ENCODE data around the gene AHDC1.

AHDC1 gene

DNA sequence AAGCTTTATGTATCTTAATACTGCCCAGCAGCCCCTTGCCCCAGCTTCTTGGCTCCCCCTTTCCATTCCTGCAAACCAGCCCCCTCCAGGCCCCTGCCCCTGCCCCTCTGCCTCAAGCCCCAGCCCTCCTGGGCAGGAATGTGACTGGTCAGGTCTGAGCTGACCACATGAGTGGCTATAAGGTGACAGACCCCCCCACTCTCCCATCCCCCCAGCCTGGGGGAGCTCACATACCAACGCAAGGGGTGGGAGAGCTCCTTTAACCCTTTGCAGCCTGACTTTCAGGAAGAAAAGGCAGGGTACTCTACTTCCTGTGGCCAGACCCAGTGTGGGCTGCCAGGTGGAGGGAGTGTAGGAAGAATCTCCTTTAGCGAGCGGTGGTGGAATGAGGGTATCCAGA lies 33.2 kb downstream of the AHDC1 start:
- H3K27me3 ChIP-seq (ENCODE audit: control insufficient read depth, insufficient read depth, low read length) = no peaks in the 10 kb centered on the region
- H3K9me3 ChIP-seq (replicated peaks; ENCODE audit: low read length) = no peaks in the 10 kb centered on the region
- no peaks in the 10 kb centered on the region for H3K36me3 ChIP-seq (ENCODE audit: insufficient read depth, low read length)
- peaks cover 84% of the 10 kb centered on the region for H3K4me1 ChIP-seq (ENCODE audit: control insufficient read depth, insufficient read depth, low read length)
- no peak overlapping the region for H3K9ac ChIP-seq (ENCODE audit: low read depth, low read length)
- H3K4me3 ChIP-seq (ENCODE audit: low read length) = no peak overlapping the region
- no peak overlapping the region for H3K4me2 ChIP-seq (ENCODE audit: low read length)

DNA sequence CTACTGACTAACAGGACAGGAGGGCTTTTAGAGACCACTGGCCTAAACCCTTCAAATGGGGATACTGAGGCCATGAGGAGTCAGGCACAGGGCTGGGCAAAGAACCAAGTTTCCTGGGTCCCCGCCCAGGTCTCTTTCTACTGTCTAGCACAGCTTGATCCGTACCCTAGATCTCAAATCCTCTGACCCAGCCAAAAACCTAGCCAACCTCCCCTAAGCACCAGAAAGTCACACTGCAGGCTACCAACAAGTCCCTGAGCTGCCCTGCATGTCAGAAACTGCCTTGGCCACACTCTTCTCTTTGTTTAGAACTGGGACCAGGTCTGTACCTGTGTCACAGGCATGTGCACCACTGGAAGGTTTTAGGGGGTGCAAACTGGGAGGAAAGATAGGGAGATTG lies 33.6 kb downstream of the AHDC1 start:
- Histone ChIP-seq H3K4me2 (ENCODE audit: low read length) (no peak overlapping the region), H3K27me3 (ENCODE audit: control insufficient read depth, insufficient read depth, low read length) (no peaks in the 10 kb centered on the region), H3K4me3 (ENCODE audit: low read length) (no peak overlapping the region), H3K36me3 (ENCODE audit: insufficient read depth, low read length) (no peaks in the 10 kb centered on the region), H3K9me3 (replicated peaks; ENCODE audit: low read length) (no peaks in the 10 kb centered on the region), H3K9ac (ENCODE audit: low read depth, low read length) (no peak overlapping the region), H3K4me1 (ENCODE audit: control insufficient read depth, insufficient read depth, low read length) (peaks cover 88% of the 10 kb centered on the region)

DNA sequence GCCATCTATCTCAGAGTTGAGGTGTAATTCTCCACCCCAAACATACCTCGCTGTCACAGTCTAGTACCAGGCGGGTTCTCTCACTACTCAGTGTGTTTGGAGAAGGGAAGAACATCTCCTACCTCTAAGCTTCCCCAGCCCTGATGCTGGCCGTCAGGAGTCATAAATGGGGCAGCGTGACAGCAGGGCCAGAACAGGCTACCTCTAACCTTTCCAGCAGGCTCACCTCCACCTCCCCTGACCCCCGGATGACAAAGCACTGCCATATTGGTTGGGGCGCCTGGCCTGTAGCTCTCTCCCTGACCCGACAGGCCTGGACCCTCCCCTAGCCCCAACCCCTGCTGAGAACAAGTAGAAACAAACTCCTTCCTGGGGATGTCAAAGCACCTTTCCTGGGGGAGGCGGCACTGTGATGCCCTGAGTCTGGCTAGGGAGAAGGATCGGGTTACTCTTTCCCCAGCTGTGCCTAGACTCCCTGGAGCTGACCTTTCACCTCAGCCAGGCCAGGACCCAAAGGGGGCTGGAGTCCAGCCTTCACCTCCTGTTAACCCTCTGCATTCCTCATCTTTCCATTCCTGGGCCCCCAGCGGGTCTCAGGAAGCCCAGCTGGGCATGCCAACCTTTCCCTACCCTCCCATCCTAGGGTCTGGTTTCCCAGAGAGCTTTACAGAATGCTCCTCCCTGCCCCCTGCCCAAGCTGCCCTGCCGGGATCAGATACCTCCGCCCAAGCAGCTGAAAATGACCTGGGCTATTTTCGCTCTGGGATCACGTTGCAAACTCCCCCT lies 34.2 kb downstream of the AHDC1 start:
- Histone ChIP-seq H3K4me3 (ENCODE audit: low read length) (no peak overlapping the region), H3K36me3 (ENCODE audit: insufficient read depth, low read length) (no peaks in the 10 kb centered on the region), H3K4me2 (ENCODE audit: low read length) (no peak overlapping the region), H3K9ac (ENCODE audit: low read depth, low read length) (no peak overlapping the region), H3K9me3 (replicated peaks; ENCODE audit: low read length) (no peaks in the 10 kb centered on the region), H3K27me3 (ENCODE audit: control insufficient read depth, insufficient read depth, low read length) (no peaks in the 10 kb centered on the region), H3K4me1 (ENCODE audit: control insufficient read depth, insufficient read depth, low read length) (peaks cover 88% of the 10 kb centered on the region)

DNA sequence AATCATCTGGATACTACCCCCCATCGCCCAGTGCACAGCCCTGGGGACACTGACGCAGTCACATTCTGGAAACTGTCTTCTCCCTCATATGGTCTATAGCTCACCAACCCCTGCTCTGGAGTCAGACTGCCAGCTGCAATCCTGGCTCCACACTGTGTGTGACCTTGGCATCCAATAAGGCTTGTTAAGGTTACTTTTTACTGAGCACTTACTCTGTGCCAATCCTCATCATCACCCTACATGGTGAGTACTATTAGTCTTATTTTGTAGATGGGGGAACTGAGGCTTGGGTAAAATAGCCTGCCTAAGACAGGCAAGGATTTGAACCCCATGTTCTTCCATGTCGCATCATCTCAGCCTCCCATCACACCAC lies 34.9 kb downstream of the AHDC1 start:
- H3K4me2 ChIP-seq (ENCODE audit: low read length) = peak overlapping the region; percentile 75
- no peak overlapping the region for H3K4me3 ChIP-seq (ENCODE audit: low read length)
- H3K27me3 ChIP-seq (ENCODE audit: control insufficient read depth, insufficient read depth, low read length) = no peaks in the 10 kb centered on the region
- no peaks in the 10 kb centered on the region for H3K36me3 ChIP-seq (ENCODE audit: insufficient read depth, low read length)
- H3K9me3 ChIP-seq (replicated peaks; ENCODE audit: low read length) = no peaks in the 10 kb centered on the region
- peaks cover 88% of the 10 kb centered on the region for H3K4me1 ChIP-seq (ENCODE audit: control insufficient read depth, insufficient read depth, low read length)
- H3K9ac ChIP-seq (ENCODE audit: low read depth, low read length) = no peak overlapping the region

DNA sequence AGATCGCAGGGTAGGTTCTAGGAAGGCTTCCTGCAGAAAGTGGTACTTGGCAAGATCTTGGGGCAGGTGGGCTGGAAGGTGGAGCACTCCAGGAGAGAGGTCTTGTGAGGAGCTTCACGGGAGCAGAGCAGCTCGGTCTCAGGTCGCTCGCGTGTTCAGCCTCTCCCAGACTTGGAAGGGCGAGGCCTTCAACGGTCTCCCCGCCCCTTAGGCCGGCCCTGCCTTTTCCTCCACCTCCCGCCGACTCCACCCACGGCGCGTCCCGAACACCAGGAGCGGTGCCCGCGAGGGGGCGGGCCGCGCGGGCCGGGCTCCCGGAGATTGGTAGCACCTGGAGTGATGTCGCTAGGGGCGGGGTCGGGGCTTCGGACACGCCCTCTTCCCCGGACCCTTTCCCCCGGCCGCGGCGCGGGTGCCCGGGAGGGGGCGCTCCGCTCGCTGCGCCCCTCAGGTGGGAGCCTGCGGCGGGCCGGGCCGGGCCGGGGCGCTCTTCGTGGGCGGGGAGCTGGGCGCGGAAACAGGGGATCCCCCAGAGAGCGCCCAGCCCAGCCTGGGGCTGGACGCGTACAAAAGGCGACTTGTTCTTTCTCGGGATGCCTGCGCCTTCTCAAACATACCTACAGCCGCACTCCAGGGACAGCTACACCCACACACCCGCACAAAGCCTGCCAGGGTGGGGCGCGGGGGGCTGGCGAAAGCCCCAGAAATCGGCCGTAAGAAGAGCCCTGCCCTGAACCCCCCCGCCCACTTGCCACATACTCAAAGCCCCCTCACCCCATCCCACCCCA lies 35.5 kb downstream of the AHDC1 start:
- Histone ChIP-seq H3K36me3 (ENCODE audit: insufficient read depth, low read length) (no peaks in the 10 kb centered on the region), H3K9me3 (replicated peaks; ENCODE audit: low read length) (no peaks in the 10 kb centered on the region), H3K4me3 (ENCODE audit: low read length) (peak overlapping the region; percentile 50), H3K9ac (ENCODE audit: low read depth, low read length) (peak overlapping the region; percentile 11), H3K4me1 (ENCODE audit: control insufficient read depth, insufficient read depth, low read length) (peaks cover 88% of the 10 kb centered on the region), H3K4me2 (ENCODE audit: low read length) (peak overlapping the region; percentile 75), H3K27me3 (ENCODE audit: control insufficient read depth, insufficient read depth, low read length) (no peaks in the 10 kb centered on the region)

DNA sequence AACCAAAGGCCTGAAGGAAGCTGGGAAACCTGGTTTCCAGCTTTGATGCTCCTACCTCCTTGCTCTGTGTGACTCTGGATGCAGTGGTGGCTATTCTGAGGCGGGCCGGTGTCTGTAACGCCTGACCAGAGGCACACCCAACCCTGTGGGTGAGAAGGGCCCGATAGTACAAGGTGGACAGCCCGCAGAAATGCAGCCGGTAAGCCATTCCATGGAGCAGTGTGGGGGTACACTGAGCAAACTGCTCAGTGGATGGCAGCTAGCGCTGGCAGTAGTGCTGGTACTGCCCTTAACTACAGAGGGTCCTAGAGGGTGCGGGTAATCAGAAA lies 36.0 kb downstream of the AHDC1 start:
- H3K9ac ChIP-seq (ENCODE audit: low read depth, low read length) = peak overlapping the region; percentile 11
- H3K4me1 ChIP-seq (ENCODE audit: control insufficient read depth, insufficient read depth, low read length) = peaks cover 88% of the 10 kb centered on the region

DNA sequence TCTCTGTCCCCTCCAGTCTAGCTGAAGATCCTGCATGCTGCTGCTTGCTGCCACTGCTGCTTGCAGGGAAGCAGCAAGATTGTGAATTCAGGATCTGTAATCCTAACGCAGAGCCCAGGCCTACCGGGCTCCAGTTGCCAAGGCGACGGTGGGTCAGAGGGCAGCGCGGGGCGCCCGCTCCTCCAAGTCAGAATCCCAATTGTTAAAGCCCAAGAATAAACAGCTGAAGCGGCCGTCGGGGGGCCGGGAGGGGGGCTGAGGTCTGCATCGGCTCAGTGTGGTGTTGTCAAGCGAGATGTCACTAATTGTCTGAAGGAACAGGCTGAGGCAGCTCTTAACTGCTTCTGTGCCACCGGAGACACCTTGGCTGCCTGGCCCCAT lies 36.8 kb downstream of the AHDC1 start:
- Histone ChIP-seq H3K9ac (ENCODE audit: low read depth, low read length) (no peak overlapping the region), H3K27me3 (ENCODE audit: control insufficient read depth, insufficient read depth, low read length) (no peaks in the 10 kb centered on the region), H3K36me3 (ENCODE audit: insufficient read depth, low read length) (no peaks in the 10 kb centered on the region), H3K4me3 (ENCODE audit: low read length) (no peak overlapping the region), H3K4me1 (ENCODE audit: control insufficient read depth, insufficient read depth, low read length) (peaks cover 88% of the 10 kb centered on the region), H3K4me2 (ENCODE audit: low read length) (peak overlapping the region; percentile 35), H3K9me3 (replicated peaks; ENCODE audit: low read length) (no peaks in the 10 kb centered on the region)

More for the DNA sequence above, 36.0 kb downstream of the AHDC1 start:
- peak overlapping the region; percentile 50 for H3K4me3 ChIP-seq (ENCODE audit: low read length)
- peak overlapping the region; percentile 75 for H3K4me2 ChIP-seq (ENCODE audit: low read length)
- H3K27me3 ChIP-seq (ENCODE audit: control insufficient read depth, insufficient read depth, low read length) = no peaks in the 10 kb centered on the region
- H3K36me3 ChIP-seq (ENCODE audit: insufficient read depth, low read length) = no peaks in the 10 kb centered on the region
- H3K9me3 ChIP-seq (replicated peaks; ENCODE audit: low read length) = no peaks in the 10 kb centered on the region

DNA sequence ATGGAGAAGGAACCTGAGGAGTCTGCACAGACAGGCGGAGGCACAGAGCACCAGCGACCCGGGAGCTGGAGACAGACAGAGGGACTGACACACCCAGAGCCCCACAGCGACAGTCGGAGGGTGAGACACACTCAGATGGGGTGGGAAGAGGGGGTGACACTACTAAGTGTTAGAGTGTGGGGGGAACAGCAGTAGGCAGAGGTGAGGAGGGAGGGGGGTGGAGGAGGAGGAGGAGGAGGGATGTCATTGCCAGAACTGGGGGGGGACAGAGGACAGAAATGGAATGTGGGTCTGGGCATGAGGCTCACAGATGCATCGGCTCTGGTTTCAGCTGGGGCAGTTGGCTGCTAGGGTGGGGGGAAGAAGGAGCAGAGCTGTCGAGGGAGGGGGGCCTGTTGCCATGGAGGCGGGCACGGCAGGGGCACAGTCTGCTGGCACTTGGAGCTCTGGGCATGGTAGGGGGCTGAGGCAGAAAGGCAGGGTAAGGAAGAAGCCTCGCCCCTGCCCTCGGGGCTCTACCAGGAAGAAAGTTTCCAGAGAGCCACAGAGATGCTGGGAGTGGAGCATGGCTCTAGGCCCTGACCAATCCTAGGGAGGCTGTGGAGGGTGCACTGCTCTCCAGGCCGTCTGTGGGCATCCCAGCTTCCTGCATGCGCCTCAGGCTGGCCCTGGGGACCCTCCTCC lies 37.3 kb downstream of the AHDC1 start:
- H3K27me3 ChIP-seq (ENCODE audit: control insufficient read depth, insufficient read depth, low read length) = no peaks in the 10 kb centered on the region
- no peaks in the 10 kb centered on the region for H3K9me3 ChIP-seq (replicated peaks; ENCODE audit: low read length)
- H3K36me3 ChIP-seq (ENCODE audit: insufficient read depth, low read length) = no peaks in the 10 kb centered on the region
- peak overlapping the region; percentile 7 for H3K9ac ChIP-seq (ENCODE audit: low read depth, low read length)
- H3K4me3 ChIP-seq (ENCODE audit: low read length) = no peak overlapping the region
- peaks cover 88% of the 10 kb centered on the region for H3K4me1 ChIP-seq (ENCODE audit: control insufficient read depth, insufficient read depth, low read length)
- peak overlapping the region; percentile 35 for H3K4me2 ChIP-seq (ENCODE audit: low read length)

DNA sequence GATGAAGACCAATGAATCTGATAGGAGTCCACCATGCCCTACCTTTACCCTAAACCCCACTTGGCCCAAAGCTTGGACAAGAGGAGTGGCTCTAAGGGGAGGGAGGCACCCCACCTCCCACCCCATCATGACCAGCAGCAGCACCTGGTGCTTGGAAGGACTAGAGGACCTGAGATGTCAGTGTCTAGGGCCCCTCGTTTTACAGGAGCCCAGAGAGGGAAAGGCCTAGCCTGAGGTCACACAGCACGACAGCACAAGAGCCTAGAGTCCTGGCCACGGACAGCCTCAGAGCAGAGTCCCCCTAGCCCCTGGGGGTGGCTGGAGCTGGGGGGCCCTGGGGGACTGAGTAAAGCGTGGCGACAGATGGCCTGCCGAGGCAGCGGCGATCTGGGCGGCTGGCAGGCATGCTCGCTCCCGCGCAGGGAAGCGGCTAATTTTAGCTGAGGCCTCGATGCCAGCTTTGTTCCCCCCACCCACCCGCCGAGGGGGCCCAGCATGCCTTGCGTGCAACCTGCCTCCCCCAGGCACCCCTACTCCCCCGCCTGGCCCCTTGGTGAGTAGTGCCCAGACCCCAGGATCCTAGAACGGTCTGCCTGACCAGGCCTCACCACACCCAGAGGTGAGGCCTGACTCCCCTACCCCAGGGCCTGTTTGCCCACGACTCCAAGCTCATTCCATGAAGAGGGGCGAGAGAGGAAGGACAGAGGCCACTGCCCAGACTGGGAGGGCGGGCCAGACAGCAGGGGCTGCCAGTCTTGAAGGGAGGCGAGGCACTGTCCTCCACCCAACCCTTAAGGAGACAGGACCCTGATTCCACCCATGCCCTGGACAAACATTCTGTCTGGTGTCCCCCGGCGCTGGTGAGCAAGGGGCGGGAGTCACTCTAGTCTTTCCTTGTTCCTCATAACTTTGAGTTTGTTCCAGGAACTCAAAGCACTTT lies 39.0 kb downstream of the AHDC1 start:
- peaks cover 98% of the 10 kb centered on the region for H3K4me1 ChIP-seq (ENCODE audit: control insufficient read depth, insufficient read depth, low read length)
- peaks cover 3% of the 10 kb centered on the region for H3K36me3 ChIP-seq (ENCODE audit: insufficient read depth, low read length)
- H3K4me2 ChIP-seq (ENCODE audit: low read length) = peak overlapping the region; percentile 57
- H3K4me3 ChIP-seq (ENCODE audit: low read length) = no peak overlapping the region
- H3K9me3 ChIP-seq (replicated peaks; ENCODE audit: low read length) = no peaks in the 10 kb centered on the region
- H3K9ac ChIP-seq (ENCODE audit: low read depth, low read length) = peak overlapping the region; percentile 16
- no peaks in the 10 kb centered on the region for H3K27me3 ChIP-seq (ENCODE audit: control insufficient read depth, insufficient read depth, low read length)

DNA sequence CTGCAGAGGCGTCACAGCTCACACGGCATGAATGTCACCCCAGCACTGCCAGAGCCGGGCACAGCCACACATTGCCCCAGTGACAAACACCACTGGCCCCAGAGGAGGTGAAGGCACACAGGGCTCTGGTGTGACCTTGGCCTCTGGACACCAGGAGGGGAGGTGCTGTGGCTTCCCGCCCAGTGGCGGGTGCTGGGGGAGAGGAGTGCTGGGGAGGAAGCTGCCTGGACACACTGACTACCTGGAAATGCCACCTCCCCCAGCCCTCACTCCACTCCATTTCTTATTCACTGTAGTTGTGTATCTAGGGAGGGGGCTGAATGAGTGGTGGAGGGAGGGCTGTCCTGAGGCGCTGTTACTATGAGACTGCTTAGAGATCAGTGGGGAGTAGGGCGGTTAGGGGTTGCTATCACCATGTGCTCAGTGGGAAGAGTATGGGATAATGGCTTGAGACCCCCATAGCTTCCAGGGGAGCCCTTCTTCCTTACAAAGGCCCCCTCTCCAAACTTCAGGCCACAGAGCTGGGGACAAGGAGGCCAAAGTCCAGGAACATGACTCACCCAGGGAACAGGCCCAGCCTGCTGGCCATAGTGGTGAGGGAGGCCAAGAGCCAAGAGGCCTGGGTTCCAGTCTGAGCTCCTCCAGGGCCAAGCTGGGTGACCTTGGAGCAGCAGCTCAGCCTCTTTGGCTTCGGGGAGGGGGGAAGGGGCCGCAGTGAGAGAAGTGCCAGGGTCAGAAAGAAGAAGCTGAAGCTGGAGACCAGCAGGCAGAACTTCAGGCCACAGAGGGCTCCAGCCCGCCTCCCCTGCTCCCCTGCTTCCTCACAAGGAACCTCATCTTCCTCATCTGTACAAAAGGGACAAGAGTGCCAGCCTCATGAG lies 40.1 kb downstream of the AHDC1 start:
- Histone ChIP-seq H3K36me3 (ENCODE audit: insufficient read depth, low read length) (peaks cover 3% of the 10 kb centered on the region), H3K4me2 (ENCODE audit: low read length) (peak overlapping the region; percentile 57), H3K4me1 (ENCODE audit: control insufficient read depth, insufficient read depth, low read length) (peaks cover 94% of the 10 kb centered on the region), H3K9ac (ENCODE audit: low read depth, low read length) (peak overlapping the region; percentile 16), H3K9me3 (replicated peaks; ENCODE audit: low read length) (no peaks in the 10 kb centered on the region), H3K27me3 (ENCODE audit: control insufficient read depth, insufficient read depth, low read length) (no peaks in the 10 kb centered on the region), H3K4me3 (ENCODE audit: low read length) (peak overlapping the region; percentile 16)
